Measurements from ENCODE around the gene SHISA7. TPM values are rescaled to one million over a fixed set of nuclear protein-coding genes. Genes with fewer than 3 reads are reported as not detected.
"Not testable (repeated sequence)": the region's sequence is repeated elsewhere in the genome, so short reads cannot be mapped to it uniquely, and the experiment has no call there.

SHISA7 gene
- polyA plus RNA-seq, 1 donor: 0.18 TPM

GRCh38 chr19:55418185-55418584 lies 24.9 kb downstream of the SHISA7 start:
- DNase-seq: peak; percentile 71

GRCh38 chr19:55410168-55410567 lies 32.9 kb downstream of the SHISA7 start:
- no peak for DNase-seq

- DNase-seq: not testable (repeated sequence)
Measured at GRCh38 chr19:55409179-55409578, 33.9 kb downstream of the SHISA7 start.

DNA sequence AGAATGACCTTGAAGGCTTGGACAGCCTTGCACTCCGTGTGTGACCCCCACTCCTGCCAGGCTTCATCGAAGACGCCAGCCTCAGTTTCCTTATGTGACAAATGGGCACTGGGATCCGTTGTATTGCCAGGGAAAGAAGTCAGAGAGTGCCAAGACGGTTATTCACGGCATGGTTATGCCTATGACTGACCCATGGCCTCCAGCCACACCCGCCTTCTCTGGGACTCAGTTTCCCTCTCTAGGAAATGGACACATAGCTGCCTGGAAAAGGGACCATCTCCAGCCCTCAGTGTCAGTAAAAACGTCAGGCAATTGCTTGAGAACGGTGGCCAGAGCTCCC lies 34.6 kb downstream of the SHISA7 start:
- DNase-seq: no peak

DNA sequence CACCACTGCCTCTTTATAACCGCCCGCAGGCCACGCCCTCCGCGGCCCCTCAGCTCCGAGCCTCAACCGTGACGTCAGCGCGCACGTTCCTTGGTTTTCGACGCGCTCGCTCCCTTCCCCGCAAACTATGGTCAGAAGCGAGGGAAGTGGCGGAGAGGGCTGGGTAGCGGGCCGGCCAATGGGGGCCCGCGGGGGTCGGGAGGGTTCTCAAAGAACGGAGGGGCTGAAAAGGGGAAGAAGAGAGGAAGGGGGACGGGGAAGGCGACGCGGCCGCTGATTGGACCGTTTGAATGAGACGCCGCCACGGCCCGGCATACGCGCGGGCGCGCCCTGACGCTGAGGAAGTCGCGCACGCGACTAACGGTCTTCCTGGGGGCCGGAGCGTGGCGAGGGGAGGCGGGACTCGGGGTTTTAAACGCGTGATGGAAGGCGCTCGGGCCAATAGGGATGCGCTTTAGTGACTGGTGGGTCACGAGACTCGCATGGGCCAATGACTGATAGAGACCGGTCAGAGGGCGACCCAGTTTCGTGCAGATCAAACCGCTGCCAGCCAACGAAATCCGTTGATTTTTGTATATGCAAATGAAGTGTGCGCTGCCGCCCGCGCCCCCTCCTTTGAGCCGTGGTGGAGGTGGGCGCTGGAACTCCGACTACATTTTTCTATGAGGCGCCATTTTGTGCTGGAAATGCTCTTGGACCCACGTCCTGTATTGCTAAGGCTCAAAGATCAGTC lies 35.1 kb downstream of the SHISA7 start:
- DNase-seq: peak; percentile 99

- DNase-seq: not testable (repeated sequence)
Measured at GRCh38 chr19:55407550-55407799, 35.6 kb downstream of the SHISA7 start, which contains the start of gene UBE2S. TSS of gene UBE2S (minus strand) at chr19:55407788. CDS start at chr19:55407589, 199 bp downstream.

GRCh38 chr19:55406826-55407549 lies 36.1 kb downstream of the SHISA7 start:
- peak; percentile 29 for DNase-seq

DNA sequence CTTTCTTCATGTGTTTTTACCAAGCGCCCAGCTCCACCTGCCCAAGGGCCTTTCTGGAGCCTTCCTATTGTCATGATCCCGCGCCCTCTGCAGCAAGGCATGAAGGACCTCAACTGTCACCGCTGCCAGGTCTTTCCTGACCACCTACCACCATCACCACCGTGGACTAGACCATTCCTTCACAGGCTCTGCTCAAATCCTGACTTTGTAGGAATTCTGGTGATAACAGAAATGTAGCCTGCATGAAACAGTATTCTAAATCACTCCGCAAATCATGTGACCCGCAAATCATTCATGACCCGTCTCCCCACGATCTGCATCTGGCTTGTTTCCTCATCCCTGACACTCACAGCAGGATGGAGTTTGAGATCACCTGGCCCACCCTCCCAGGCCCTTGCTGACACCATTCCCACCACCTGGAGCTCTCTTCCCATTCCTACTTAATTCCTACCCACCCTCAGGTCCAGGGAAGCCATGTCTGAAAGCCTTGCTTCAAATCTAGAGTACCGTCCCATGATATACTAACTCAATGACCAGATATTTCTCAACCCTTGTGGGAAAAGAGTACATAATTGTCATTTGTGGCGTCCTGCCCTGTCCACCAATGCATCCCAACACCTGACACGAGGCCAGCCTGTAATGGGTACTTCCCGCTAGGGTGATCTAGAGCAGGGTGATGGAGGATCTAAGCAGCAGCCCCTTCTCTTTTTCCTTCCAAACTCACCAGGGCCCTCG lies 36.8 kb downstream of the SHISA7 start:
- no peak for DNase-seq

- DNase-seq: no peak
Measured at GRCh38 chr19:55405638-55406037, 37.5 kb downstream of the SHISA7 start.

GRCh38 chr19:55402509-55402908 lies 40.6 kb downstream of the SHISA7 start:
- no peak for DNase-seq

DNA sequence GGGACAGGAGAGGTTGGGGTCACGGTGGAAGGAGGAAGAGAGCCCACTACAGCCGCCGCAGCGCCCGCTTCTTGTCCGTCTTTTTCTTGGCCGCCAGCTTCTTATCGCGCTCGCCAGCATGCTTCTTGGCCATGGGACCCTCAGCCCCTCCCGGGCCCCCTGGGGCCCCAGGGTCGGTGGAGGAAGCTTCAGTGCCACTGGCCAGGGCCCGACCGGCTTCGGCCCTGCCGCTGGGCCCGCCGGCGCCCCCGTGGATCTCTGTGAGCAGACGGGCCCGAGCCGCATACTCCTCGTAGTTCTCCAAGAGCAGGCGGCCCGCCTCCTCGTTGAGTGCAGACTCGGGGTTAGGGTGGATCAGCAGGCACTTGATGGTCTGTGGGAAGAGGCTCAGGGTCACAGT lies 41.7 kb downstream of the SHISA7 start:
- not testable (repeated sequence) for DNase-seq

DNA sequence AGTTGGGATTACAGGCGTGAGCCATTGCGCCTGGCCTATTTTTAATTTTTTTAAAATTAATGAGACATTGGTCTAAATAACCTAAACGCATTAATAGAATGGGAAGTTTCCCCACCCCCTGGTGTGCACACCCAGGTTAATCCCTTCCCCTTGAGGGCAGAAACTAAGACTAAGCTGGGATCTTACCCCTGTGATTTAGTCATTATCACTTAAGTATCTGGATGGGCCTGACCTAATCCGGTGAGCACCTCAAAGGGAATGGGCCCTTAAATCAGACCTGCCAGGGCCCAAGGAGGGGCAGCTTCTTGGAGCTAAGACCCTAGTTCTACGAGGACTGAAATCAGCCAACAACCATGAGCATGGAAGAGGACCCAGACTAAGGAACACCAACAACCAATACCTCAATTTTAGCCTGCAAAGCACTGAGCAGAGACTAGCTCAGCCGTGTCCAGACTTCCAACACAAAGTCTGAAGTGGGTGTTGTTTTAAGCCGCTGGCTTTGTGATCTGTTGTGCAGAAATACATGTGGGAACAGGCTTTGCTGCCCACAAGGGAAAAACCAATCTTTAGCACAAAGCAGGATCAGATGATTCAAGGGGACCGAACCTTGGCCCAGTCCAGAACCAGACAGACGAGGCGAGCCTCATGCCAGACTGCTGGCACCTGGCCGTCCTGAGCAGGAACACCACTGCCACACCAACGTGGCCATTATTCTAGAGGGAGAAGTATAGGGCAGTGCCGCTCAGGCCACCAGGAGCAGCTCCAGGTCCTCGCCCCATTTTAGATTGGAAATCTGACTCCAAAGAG lies 42.6 kb downstream of the SHISA7 start:
- no peak for DNase-seq

DNA sequence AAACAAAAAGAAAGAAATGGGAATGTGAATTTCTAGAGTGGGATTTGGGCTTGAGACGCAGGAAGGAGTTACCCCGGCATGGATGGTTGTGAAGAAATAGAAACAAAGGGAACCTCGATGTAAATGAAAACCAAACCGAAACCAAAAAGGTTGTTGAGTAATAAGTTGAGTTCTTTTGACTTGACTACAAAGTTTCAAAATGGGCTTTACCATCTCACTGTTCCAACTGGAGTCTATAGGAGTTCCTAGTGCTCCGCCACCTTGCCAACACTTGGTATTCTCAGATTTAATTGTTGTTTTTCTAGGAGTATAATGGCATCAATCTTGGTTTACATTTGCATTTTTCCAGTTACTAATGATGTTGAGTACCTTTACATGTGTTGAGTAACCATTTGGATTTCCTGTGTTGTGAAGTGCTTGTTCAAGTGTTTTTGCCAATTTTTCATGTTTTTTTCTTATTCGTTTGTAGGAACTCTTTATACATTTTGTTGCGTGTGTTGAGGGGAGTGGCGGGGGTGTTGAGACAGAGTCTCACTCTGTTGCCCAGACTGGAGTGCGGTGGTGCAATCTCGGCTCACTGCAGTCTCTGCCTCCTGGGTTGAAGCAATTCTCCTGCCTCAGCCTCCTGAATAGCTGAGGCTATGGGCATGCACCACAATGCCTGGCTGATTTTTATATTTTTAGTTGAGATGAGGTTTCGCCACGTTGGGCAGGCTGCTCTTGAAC lies 44.7 kb downstream of the SHISA7 start:
- no peak for DNase-seq

DNA sequence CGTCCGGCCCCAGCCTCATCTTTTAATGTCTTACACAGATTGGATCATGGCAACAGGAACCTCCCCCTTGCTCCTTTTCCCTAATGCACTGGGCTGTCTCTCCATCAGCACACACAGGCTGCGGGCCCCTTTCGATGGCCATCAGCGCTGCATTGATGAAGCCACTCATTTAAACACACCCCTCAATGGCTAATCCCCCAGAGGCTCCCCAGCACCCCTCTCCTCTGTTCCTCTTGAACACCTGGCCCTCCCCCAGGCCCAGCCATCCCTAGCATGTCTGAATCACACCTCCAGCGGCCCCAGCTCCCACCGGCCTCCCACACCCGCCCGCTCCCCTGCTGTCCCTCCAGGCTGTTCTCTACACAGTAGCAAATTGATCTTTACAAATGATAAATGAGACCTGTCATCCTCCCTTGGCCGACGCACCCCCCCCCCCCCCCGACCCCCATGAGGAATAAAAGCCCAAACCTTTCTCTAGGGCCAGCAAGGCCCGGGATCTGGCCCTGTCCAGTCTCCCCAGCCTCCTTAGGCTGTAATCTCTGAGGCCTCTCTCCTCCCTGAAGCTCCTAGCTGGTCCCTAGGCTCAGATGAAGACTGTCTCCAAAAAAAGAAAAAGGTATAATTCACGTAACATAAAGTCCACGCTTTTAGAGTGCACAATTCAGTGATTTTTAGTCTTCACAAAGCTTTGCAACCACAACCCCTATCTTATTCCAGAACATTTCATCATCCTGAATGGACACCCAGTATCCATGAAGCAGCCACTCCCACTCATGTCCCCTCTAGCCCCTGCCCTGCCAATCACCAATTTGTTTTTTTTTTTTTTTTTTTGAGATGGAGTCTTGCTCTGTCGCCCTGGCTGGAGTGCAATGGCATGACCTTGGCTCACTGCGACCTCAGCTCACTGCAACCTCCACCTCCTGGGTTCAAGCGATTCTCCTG lies 50.0 kb downstream of the SHISA7 start:
- no peak for DNase-seq

DNA sequence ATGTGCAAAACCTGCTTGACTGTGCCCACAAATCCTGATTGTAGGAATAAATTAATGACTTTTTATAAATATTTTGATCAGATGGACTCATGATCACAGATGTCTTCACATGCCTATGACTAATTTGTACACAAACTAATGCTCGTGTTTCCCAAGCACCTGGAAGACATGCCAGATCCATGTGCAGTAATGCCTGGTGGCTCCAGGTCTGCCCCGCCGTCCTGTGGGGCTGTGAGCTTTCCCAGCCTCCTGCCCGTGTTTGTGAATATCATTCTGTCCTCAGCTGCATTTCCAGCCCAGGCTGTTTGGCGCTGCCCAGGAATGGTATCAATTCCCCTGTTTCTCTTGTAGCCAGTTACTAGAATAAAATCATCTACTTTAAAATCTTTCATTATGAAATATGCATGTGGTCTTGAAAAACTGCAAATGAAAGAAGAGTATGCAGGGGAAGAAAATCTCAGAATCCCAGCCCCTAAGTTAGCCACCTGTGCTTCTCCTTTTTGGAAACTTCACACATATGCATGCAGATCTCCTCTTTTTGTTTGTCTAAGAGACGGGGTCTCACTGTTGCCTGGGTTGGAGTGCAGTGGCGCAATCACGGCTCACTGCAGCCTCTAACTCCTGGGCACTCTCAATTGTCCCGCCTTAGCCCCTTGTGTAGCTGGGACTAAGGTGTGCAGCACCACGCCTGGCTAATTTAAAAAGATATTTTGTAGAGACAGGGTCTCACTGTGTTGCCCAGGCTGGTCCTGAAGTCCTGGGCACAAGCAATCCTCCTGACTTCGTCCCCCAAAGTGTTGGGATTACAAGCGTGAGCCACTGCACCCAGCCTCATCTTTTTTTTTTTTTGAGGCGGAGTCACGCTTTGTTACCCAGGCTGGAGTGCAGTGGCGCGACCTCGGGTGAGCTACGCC lies 51.1 kb downstream of the SHISA7 start:
- no peak for DNase-seq

DNA sequence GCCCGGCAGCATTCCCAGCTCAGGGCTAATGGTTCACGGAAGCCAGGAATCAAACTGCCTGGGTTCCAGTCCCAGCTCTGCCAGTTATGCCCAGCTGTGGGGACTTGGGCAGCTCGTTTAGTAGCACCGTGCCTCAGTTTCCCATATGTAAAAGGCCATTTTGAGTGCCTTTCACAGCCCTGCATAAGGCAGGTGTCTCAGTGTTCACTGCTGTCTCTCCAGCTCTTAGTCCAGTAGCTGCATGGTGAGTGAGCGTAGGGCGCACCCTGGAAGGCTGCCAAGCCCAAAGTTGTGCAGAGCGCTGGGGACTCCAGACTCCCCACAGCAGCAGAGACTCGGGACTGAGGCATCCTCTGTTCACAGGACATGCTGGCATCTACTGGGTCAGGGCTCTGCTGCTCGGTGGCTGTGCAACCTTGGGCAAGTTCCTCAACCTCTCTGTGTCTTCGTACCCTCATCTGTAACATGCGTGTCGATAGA lies 51.9 kb downstream of the SHISA7 start:
- DNase-seq: no peak

DNA sequence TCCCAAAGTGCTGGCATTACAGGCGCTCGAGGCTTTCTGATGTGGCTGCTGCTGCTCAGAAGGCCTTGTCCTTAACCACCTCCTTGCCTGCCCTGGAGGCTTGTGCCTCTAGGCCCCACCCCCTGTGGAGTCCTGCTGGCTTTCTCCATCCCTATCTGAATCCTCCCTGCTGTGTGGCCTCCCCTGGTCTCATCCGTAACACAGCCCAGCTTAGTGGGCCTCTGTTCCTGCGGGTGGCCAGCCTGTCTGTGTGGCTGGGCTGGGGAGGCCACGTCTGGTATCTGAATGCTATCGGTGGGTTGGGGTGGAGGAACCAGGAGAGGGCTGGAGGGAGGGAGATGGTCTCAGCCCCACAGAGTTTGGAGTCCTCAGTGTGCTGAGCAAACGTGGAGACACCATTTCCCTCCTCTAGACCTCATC lies 52.6 kb downstream of the SHISA7 start:
- no peak for DNase-seq

DNA sequence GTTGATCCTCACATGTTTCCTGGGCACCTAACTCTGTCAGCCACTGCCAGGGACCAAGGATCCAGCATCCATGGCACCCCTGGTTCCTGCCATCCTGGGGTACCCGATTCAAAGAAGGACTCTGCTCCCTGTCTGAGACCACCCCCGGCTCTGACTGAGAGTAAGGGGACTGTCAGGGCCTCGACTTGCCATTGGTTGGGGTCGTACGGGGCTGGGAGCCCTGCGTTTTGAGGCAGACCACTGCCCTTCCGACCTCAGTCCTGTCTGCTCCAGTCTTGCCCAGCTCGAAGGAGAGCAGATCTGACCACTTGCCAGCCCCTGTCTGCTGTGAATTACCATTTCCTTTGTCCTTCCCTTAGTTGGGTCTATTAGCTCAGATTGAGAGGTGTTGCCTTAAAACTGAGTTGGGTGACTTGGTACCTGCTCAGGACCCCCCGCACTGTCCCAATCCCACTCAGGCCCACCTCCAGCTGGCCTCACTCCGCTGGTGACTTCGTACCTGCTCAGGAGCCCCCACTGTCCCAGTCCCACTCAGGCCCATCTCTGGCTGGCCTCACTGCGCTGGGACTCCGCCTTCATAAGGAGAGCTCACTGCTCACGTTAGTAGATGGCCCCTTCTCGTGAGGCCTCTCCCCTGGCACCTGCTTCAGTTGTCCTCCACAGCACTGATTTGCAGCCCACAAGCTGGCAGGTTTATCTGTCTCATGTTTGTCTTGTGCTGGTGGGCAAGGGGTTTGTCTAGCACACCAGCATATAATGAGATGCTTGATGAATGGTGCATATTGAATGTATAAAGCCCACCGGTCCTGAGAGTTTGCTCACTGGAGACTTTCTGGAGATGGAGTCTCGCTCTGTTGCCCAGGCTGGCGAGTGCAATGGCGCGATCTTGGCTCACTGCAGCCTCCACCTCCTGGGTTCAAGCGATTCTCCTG lies 53.4 kb downstream of the SHISA7 start:
- DNase-seq: no peak

Measured in hindlimb muscle (tissue), 1 donor.